Measurements from ENCODE around the gene P2RY13.
A peak's percentile ranks its signal among the peaks of the same experiment; 100 is the strongest.

The P2RY13 gene

GRCh38 chr3:151346292-151346691, 16.9 kb upstream of the P2RY13 start:
- no peak overlapping the region for H3K27ac Mint-ChIP-seq
- peaks cover 7 to 10% of the 10 kb centered on the region in 2 donors for H3K4me1 Mint-ChIP-seq (ENCODE audit: low read depth in 2 of 2)
- ATAC-seq (replicated peaks) = peak; percentile 64
- peaks cover 11 to 56% of the 10 kb centered on the region in 2 donors for H3K27me3 Mint-ChIP-seq
- H3K36me3 Mint-ChIP-seq (ENCODE audit: insufficient read depth) = no peaks in the 10 kb centered on the region
- peak overlapping the region in 1 of 2 donors; percentile 12 for H3K4me3 Mint-ChIP-seq
- no peaks in the 10 kb centered on the region for H3K9me3 Mint-ChIP-seq
- DNase-seq = no peak

GRCh38 chr3:151345859-151346258, 16.5 kb upstream of the P2RY13 start:
- DNase-seq (no peak), ATAC-seq (replicated peaks) (no peak)
- peak overlapping the region in 1 of 2 donors; percentile 12 for H3K4me3 Mint-ChIP-seq
- H3K9me3 Mint-ChIP-seq = no peaks in the 10 kb centered on the region
- H3K4me1 Mint-ChIP-seq (ENCODE audit: low read depth in 2 of 2) = peaks cover 7 to 10% of the 10 kb centered on the region in 2 donors
- peaks cover 11 to 51% of the 10 kb centered on the region in 2 donors for H3K27me3 Mint-ChIP-seq
- H3K27ac Mint-ChIP-seq = no peak overlapping the region
- no peaks in the 10 kb centered on the region for H3K36me3 Mint-ChIP-seq (ENCODE audit: insufficient read depth)

- Mint-ChIP-seq H3K27ac (no peak overlapping the region), H3K9me3 (no peaks in the 10 kb centered on the region)
Measured at GRCh38 chr3:151331696-151332095, 2.3 kb upstream of the P2RY13 start.

GRCh38 chr3:151330899-151331298, 1.6 kb upstream of the P2RY13 start:
- Mint-ChIP-seq H3K4me1 (ENCODE audit: low read depth in 2 of 2) (peaks cover 2 to 5% of the 10 kb centered on the region in 2 donors), H3K9me3 (no peaks in the 10 kb centered on the region), H3K4me3 (no peak overlapping the region), H3K36me3 (ENCODE audit: insufficient read depth) (no peaks in the 10 kb centered on the region), H3K27ac (no peak overlapping the region), H3K27me3 (peaks cover 8 to 27% of the 10 kb centered on the region in 2 donors)
- DNase-seq = no peak
- ATAC-seq (replicated peaks) = no peak

More at GRCh38 chr3:151331696-151332095, 2.3 kb upstream of the P2RY13 start:
- Mint-ChIP-seq H3K4me3 (no peak overlapping the region), H3K4me1 (ENCODE audit: low read depth in 2 of 2) (peaks cover 2 to 5% of the 10 kb centered on the region in 2 donors), H3K27me3 (peaks cover under 1 to 26% of the 10 kb centered on the region in 2 donors), H3K36me3 (ENCODE audit: insufficient read depth) (no peaks in the 10 kb centered on the region)
- DNase-seq (no peak), ATAC-seq (replicated peaks) (no peak)

GRCh38 chr3:151330379-151330778, 1.0 kb upstream of the P2RY13 start:
- no peak overlapping the region for H3K4me3 Mint-ChIP-seq
- ATAC-seq (replicated peaks) = no peak
- H3K4me1 Mint-ChIP-seq (ENCODE audit: low read depth in 2 of 2) = peaks cover 2 to 5% of the 10 kb centered on the region in 2 donors
- H3K27ac Mint-ChIP-seq = no peak overlapping the region
- H3K9me3 Mint-ChIP-seq = no peaks in the 10 kb centered on the region
- H3K36me3 Mint-ChIP-seq (ENCODE audit: insufficient read depth) = no peaks in the 10 kb centered on the region
- DNase-seq = no peak
- peaks cover 9 to 25% of the 10 kb centered on the region in 2 donors for H3K27me3 Mint-ChIP-seq

- Mint-ChIP-seq H3K27me3 (peaks cover 14 to 28% of the 10 kb centered on the region in 2 donors), H3K36me3 (ENCODE audit: insufficient read depth) (no peaks in the 10 kb centered on the region), H3K9me3 (no peaks in the 10 kb centered on the region), H3K4me3 (peak overlapping the region in 1 of 2 donors; percentile 59), H3K27ac (no peak overlapping the region), H3K4me1 (ENCODE audit: low read depth in 2 of 2) (peaks cover 2 to 5% of the 10 kb centered on the region in 2 donors)
- DNase-seq = peak; percentile 2 to 17 (median 17)
- peak; percentile 85 for ATAC-seq (replicated peaks)
Measured at GRCh38 chr3:151328298-151328995, 902 bp downstream of the P2RY13 start.

- Mint-ChIP-seq H3K27me3 (peaks cover 18 to 29% of the 10 kb centered on the region in 2 donors), H3K4me1 (ENCODE audit: low read depth in 2 of 2) (peaks cover 0 to 5% of the 10 kb centered on the region in 2 donors), H3K4me3 (peak overlapping the region in 1 of 2 donors; percentile 59), H3K9me3 (no peaks in the 10 kb centered on the region), H3K36me3 (ENCODE audit: insufficient read depth) (no peaks in the 10 kb centered on the region), H3K27ac (no peak overlapping the region)
- no peak for DNase-seq
- ATAC-seq (replicated peaks) = no peak
Measured at GRCh38 chr3:151327571-151328198, 1.7 kb downstream of the P2RY13 start.

GRCh38 chr3:151322511-151322910, 6.8 kb downstream of the P2RY13 start:
- no peak overlapping the region for H3K4me3 Mint-ChIP-seq
- DNase-seq = no peak
- H3K27me3 Mint-ChIP-seq = peaks cover 18 to 40% of the 10 kb centered on the region in 2 donors
- no peaks in the 10 kb centered on the region for H3K4me1 Mint-ChIP-seq (ENCODE audit: low read depth in 2 of 2)
- no peaks in the 10 kb centered on the region for H3K36me3 Mint-ChIP-seq (ENCODE audit: insufficient read depth)
- H3K9me3 Mint-ChIP-seq = no peaks in the 10 kb centered on the region
- no peak overlapping the region for H3K27ac Mint-ChIP-seq
- ATAC-seq (replicated peaks) = no peak

GRCh38 chr3:151321526-151321925, 7.8 kb downstream of the P2RY13 start:
- no peak overlapping the region for H3K4me3 Mint-ChIP-seq
- H3K27me3 Mint-ChIP-seq = peaks cover 16 to 38% of the 10 kb centered on the region in 2 donors
- no peaks in the 10 kb centered on the region for H3K36me3 Mint-ChIP-seq (ENCODE audit: insufficient read depth)
- no peak for ATAC-seq (replicated peaks)
- H3K4me1 Mint-ChIP-seq (ENCODE audit: low read depth in 2 of 2) = no peaks in the 10 kb centered on the region
- peak overlapping the region in 1 of 2 donors; percentile 15 for H3K27ac Mint-ChIP-seq
- no peaks in the 10 kb centered on the region for H3K9me3 Mint-ChIP-seq
- no peak for DNase-seq

- DNase-seq (no peak), ATAC-seq (replicated peaks) (no peak)
- H3K27me3 Mint-ChIP-seq = peaks cover 14 to 35% of the 10 kb centered on the region in 2 donors
- H3K4me3 Mint-ChIP-seq = no peak overlapping the region
- H3K9me3 Mint-ChIP-seq = no peaks in the 10 kb centered on the region
- no peaks in the 10 kb centered on the region for H3K36me3 Mint-ChIP-seq (ENCODE audit: insufficient read depth)
- H3K27ac Mint-ChIP-seq = no peak overlapping the region
- H3K4me1 Mint-ChIP-seq (ENCODE audit: low read depth in 2 of 2) = no peaks in the 10 kb centered on the region
Measured at GRCh38 chr3:151320131-151320530, 9.2 kb downstream of the P2RY13 start.

- H3K9me3 Mint-ChIP-seq = no peaks in the 10 kb centered on the region
- H3K36me3 Mint-ChIP-seq (ENCODE audit: insufficient read depth) = no peaks in the 10 kb centered on the region
- peaks cover 19 to 36% of the 10 kb centered on the region in 2 donors for H3K27me3 Mint-ChIP-seq
- H3K4me1 Mint-ChIP-seq (ENCODE audit: low read depth in 2 of 2) = no peaks in the 10 kb centered on the region
- H3K27ac Mint-ChIP-seq = no peak overlapping the region
- ATAC-seq (replicated peaks) (no peak), DNase-seq (no peak)
- no peak overlapping the region for H3K4me3 Mint-ChIP-seq
Measured at GRCh38 chr3:151319628-151320027, 9.7 kb downstream of the P2RY13 start.

- Mint-ChIP-seq H3K4me3 (no peak overlapping the region), H3K27me3 (peaks cover 19 to 30% of the 10 kb centered on the region in 2 donors), H3K9me3 (no peaks in the 10 kb centered on the region), H3K36me3 (ENCODE audit: insufficient read depth) (no peaks in the 10 kb centered on the region), H3K27ac (no peak overlapping the region), H3K4me1 (ENCODE audit: low read depth in 2 of 2) (no peaks in the 10 kb centered on the region)
- ATAC-seq (replicated peaks) (no peak), DNase-seq (no peak)
Measured at GRCh38 chr3:151318991-151319390, 10.4 kb downstream of the P2RY13 start.

GRCh38 chr3:151318313-151318712, 11.0 kb downstream of the P2RY13 start:
- DNase-seq = no peak
- H3K27ac Mint-ChIP-seq = no peak overlapping the region
- no peaks in the 10 kb centered on the region for H3K36me3 Mint-ChIP-seq (ENCODE audit: insufficient read depth)
- no peaks in the 10 kb centered on the region for H3K4me1 Mint-ChIP-seq (ENCODE audit: low read depth in 2 of 2)
- H3K4me3 Mint-ChIP-seq = no peak overlapping the region
- no peaks in the 10 kb centered on the region for H3K9me3 Mint-ChIP-seq
- peaks cover 12 to 24% of the 10 kb centered on the region in 2 donors for H3K27me3 Mint-ChIP-seq
- ATAC-seq (replicated peaks) = no peak

Data from effector memory CD8-positive, alpha-beta T cell (primary cell).